ENCODE results near the gene IDH3B.
"Not testable (repeated sequence)": the region's sequence is repeated elsewhere in the genome, so short reads cannot be mapped to it uniquely, and the experiment has no call there.

The IDH3B gene

GRCh38 chr20:2694519-2694918 lies 30.5 kb upstream of the IDH3B start:
- DNase-seq (ENCODE audit: low spot score) = no peak

DNA sequence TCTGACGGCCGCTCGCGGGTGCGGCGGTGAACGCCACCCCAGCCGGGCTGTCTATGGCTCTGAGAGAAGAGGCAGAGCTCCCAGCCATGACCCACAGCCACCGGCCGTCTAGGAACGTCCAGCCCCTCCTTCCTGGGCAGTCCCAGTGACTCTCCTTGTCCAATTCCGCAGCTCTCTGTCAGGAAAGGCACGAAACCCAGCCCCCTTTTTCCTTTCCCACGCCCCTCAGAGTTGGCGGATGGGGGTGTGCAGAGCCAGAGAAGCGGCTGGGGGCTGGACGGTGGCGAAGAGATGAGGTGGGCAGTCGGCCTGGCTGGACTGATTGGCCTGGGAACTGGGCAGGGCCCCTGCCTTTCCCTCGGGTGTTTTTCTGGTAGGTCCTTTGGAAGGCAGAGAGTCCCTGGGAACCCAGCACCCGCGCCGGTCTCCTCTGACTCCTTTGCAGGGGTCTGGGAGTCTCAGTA lies 30.0 kb upstream of the IDH3B start:
- DNase-seq (ENCODE audit: low spot score) = no peak

DNA sequence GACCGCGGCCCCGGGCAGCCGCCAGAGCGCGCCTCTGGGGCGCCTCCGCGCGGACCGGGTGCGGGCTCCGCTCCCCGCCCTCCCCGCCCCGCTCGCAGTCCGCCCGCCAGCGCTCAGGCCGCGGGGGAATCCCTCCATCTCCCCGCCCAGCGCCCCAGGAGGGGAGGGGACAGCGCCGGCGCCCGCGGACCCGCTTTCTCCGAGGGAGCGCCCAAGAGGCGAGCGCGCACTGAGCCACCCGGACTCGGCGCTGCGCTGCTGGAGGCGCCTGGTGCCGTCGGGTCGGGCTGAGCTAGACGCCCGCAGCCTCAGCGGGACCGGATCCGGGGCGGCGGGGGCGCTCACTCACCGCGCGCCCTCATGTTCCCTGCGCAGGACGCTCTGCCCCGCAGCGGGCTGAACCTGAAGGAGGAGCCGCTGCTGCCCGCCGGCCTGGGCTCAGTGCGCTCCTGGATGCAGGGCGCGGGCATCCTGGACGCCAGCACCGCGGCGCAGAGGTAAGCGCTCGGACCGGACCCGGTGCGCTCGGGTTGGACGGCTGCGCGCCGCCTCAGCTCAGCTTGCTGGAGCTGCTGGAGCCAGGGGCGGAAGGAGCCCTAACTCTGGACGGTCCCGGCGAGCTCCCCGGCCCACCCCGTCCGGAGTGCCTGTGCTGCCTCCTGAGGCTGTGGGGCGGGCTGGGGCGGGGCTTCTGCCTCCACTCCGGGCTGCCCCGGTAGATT lies 29.4 kb upstream of the IDH3B start:
- no peak for DNase-seq (ENCODE audit: low spot score)

DNA sequence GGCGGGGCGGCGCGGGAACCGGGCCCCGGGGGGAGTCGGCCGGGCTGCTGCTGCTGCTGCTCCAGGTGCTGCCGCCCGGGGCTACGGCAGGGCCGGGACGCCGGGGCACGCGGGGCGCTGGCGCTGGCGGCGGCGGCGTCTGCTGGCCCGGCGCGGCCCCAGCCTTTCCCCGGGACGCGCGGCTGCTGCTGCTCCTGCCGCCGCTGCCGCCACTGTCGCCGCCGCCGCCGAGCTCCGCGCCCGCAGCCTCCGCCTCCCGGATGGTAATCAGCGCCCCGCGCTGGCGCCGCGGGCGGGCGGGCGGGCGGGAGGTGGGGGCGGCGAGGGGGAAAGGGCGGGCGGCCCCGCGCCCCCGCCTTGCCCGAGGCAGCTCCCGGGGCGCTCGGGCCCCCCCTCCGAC lies 28.9 kb upstream of the IDH3B start:
- DNase-seq (ENCODE audit: low spot score) = no peak

- no peak for DNase-seq (ENCODE audit: low spot score)
These were observed 28.2 kb upstream of the IDH3B start, which contains the start of gene EBF4 for GRCh38 chr20:2692036-2692885. TSS of gene EBF4 (plus strand) at chr20:2692780. CDS start at chr20:2693646, 866 bp downstream.

- no peak for DNase-seq (ENCODE audit: low spot score)
These were observed 27.6 kb upstream of the IDH3B start for GRCh38 chr20:2691663-2692035.

GRCh38 chr20:2691127-2691526 lies 27.1 kb upstream of the IDH3B start:
- no peak for DNase-seq (ENCODE audit: low spot score)

GRCh38 chr20:2690718-2691117 lies 26.7 kb upstream of the IDH3B start:
- no peak for DNase-seq (ENCODE audit: low spot score)

DNA sequence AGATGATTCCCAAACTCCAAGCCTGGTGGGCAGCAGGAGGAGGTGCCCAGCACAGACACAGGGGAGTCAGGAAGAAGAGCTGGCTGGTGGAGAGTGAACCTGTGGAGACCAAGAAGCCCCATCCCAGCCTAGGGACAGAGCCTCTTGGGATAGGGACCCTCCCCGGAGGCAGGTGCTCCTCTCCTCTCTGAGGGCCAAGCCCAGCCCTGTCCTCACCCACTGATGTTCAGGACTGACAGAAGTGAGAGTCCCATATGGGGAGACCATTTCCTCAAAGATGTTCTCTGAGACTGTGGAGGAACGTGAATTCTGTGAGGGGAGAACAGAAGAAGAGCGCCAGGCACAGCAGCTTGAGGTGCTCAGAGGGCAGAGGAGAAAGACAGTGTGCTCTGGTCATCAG lies 26.2 kb upstream of the IDH3B start:
- DNase-seq (ENCODE audit: low spot score) = no peak

DNA sequence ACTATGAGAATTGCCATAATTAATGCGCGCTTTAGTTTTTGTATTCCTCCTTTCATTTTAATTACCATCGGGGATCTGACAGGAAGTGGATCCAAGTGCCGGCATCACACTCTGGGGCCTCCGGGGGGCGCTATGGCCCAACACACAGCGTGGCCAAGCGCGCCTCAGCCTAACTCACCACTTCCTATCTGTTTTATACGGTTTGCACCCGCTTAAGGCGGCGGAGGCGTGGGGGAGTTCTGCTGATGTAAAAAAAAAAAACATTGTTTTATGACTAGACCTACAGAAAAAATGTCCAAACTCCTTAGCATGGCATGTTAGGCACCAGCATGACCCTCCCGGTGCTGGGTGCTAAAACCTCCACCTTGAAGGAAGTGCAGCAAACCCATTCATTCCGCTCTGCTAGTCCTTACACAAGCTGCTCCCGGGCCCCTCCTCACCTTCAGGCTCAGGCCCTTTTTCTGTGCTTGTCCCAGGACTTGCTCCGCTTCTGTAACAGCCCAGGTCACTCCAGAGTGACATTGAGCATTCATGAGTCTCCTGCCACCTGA lies 24.1 kb upstream of the IDH3B start:
- peak; percentile 77 for DNase-seq (ENCODE audit: low spot score)

DNA sequence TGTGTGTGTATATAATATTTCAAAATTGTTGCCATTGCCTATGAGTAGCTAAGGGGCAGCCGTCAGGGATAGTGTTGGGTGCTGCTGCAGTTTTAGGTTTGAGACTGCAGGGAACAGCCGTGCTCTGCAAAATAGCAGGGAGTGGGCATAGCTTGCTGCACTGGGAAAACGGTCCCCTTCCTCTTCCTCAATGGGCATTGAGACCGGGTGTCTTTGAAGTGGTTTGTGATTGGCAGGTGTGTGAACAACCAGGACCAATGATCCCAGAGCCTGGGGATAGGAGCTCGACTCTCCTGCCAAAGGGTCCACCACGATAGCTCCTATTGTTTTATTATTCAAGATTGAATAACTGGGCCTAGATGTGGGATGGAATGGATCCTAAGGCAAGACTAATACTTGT lies 23.5 kb upstream of the IDH3B start:
- no peak for DNase-seq (ENCODE audit: low spot score)

DNA sequence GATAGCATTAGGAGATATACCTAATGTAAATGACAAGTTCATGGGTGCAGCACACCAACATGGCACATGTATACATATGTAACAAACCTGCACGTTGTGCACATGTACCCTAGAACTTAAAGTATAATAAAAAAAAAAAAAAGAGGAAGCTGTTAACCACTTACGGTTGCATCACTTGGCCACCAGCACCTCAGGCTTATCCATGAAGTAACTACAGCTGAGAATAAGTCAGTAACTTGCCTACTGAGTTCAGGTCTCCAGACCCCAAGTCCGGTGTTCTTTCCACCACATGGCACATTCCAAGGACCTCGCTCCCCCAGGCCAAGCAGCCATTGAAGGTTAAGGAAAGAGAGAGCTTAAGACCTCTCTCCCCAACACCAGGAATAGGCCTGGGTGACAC lies 20.8 kb upstream of the IDH3B start:
- DNase-seq (ENCODE audit: low spot score) = not testable (repeated sequence)

- not testable (repeated sequence) for DNase-seq (ENCODE audit: low spot score)
These were observed 18.0 kb upstream of the IDH3B start for GRCh38 chr20:2682040-2682439.

- no peak for DNase-seq (ENCODE audit: low spot score)
These were observed 16.0 kb upstream of the IDH3B start for GRCh38 chr20:2680046-2680445.

- no peak for DNase-seq (ENCODE audit: low spot score)
These were observed 9.4 kb upstream of the IDH3B start for GRCh38 chr20:2673453-2673852.

DNA sequence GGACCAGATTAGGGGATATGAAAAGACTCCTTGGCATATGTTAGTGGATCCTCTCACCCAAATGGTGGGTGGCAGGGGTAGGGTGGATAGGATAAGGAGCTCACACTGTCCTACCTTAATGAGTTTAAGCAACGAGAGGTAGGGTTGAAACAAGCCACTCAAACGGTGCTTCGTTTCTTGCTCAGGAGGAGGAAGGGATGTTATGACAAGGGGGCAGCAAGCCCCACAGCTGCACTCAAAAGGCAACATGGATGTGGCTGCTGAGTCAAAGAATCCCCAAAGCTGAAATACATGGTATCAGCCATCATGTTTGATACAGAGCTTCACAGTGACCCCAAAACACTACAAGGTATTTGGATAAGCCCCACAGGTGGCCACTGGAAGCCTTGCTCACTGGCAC lies 8.4 kb upstream of the IDH3B start:
- DNase-seq (ENCODE audit: low spot score) = no peak

GRCh38 chr20:2671977-2672376 lies 8.0 kb upstream of the IDH3B start:
- DNase-seq (ENCODE audit: low spot score) = no peak

DNA sequence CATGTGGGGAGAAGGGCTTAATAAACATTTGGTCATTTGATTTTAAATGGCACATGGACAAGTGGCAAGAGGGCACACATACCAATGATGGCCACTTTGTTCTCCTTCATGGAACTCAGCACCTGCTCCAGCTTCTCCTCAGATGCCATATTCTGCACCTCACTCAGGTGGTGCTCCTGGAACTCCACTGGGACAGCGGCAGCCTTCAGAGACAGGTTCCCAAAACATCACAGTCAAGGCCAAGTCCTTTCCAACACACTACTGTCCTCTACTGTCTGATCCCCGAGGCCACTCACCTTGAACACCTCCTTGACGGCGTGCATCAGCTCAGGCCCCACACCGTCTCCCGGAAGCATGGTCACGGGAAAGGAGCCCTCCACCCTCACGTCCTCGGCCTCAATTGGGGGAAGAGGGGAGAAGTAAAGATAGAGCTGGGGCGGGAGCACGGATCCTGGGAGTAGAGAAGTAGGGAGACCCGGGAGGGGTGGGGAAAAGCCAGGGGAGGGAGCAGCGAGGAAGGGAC lies 591 bp downstream of the IDH3B start:
- no peak for DNase-seq (ENCODE audit: low spot score)

GRCh38 chr20:2659547-2659946 lies 4.5 kb downstream of the IDH3B start:
- no peak for DNase-seq (ENCODE audit: low spot score)

DNA sequence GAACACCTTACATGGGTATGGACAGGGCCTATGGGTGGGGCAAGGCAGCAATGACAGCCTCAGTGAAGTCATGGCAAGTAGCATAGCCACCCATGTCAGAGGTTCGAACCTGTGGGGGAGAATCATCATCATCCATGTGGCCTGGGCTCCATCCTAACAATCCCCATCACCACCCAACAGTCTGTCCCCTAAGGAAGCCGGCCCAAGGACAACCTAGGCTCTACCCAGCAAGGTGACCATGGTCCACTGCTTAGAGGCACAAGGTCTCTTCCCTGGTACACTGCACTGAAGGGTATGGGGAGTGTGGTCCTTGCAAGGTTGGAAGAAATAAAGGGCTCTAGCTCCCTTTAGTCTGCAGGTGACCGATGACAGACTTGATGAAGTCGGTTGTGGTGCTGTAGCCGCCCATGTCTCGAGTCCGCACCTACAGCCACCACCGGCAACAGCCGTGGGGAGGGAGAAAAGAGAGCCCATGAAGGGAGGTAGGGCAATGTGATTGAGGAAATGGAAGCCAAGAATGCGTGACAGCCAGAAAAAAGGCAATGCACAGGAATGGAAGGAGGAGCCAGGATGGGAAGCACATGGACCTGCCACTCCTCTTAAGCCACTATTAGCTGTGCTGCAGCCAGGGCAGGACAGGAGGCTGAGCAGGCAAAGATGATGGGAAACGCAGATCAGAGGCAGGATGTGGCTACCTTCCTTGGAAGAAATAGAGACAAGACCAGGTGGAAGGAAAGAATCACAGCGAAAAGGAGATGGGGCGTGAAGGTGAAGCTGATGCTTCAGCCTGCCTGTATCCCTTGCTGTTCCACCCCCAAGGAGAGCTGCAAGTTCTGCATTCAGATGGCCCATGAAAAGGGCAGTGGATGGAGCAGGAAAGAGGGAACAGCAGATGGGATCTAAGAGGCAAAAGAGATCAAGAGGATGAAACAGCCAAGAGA lies 5.3 kb downstream of the IDH3B start:
- DNase-seq (ENCODE audit: low spot score) = no peak

GRCh38 chr20:2657674-2658073 lies 6.3 kb downstream of the IDH3B start:
- DNase-seq (ENCODE audit: low spot score) = no peak

GRCh38 chr20:2657241-2657640 lies 6.8 kb downstream of the IDH3B start:
- DNase-seq (ENCODE audit: low spot score) = no peak
